GM21360 (cell line): Measurements from ENCODE around the gene LCN1.
"Not testable (repeated sequence)": the region's sequence is repeated elsewhere in the genome, so short reads cannot be mapped to it uniquely, and the experiment has no call there.

Experiments used
- ATAC-seq: cut with Tn5 transposase; IDR thresholded peaks from one replicate; pipeline ENCODE4 v1.9.1; 2021; ENCODE audit warnings: mild to moderate bottlenecking, moderate library complexity; ENCODE audit not compliant: unreplicated experiment

Gene LCN1

GRCh38 chr9:135522137-135522877 lies 1.1 kb downstream of the LCN1 start:
- no peak for ATAC-seq

DNA sequence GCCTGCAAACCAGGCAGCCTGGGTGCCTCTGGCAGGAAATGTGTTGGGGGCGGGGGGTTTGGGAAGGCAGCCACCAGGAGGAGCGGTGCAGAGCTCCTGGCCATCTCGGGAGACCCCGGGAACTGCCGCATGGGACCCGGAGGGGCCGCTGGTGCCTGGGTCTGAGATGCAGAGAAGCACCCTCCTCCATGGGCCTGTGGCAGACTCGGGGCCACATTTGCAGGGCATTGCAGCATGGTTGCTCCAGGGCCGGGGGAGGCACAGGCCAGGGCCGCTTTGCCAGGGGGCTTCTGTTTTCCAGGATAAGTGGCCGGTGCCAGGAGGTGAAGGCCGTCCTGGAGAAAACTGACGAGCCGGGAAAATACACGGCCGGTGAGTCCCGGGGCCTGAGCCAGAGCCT lies 1.7 kb downstream of the LCN1 start:
- no peak for ATAC-seq

GRCh38 chr9:135523521-135524129 lies 2.4 kb downstream of the LCN1 start:
- ATAC-seq, result no peak

DNA sequence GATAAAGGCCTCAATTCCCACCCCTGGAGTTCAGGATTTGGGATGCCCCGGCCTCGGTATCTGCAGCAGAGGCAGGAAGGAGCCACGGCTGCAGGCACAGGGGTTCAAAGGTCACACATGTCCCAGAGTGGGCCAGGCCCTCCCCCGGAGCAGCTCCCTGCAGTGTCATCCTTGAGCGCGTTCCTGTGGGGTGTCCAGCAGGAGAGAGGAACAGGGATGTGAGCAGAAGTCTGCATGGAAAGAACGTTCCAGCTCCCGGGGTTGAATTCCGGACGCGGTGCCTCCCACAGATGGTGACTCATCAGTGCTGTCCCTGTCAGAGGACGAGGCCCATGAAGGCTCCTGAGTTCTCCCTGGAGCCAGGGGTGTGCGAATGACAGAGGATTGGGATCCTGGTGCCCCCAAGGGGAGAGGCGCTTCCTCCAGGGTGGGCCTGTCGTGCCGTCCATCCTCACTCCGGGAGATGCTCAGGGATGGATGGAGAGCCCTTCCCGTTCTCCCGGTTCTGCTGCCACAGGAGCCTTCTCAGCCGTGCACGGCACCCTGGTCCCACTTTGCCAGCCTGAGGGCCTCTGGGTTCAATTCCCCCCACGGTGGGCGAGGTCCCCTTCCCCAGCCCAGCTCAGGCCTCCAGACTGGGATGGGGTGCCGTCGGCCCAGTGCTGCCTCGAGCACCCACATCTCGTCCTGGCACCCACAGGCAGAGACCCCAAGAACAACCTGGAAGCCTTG lies 3.1 kb downstream of the LCN1 start:
- ATAC-seq, result no peak

- no peak for ATAC-seq
These were observed 4.2 kb downstream of the LCN1 start for GRCh38 chr9:135525241-135526088.

DNA sequence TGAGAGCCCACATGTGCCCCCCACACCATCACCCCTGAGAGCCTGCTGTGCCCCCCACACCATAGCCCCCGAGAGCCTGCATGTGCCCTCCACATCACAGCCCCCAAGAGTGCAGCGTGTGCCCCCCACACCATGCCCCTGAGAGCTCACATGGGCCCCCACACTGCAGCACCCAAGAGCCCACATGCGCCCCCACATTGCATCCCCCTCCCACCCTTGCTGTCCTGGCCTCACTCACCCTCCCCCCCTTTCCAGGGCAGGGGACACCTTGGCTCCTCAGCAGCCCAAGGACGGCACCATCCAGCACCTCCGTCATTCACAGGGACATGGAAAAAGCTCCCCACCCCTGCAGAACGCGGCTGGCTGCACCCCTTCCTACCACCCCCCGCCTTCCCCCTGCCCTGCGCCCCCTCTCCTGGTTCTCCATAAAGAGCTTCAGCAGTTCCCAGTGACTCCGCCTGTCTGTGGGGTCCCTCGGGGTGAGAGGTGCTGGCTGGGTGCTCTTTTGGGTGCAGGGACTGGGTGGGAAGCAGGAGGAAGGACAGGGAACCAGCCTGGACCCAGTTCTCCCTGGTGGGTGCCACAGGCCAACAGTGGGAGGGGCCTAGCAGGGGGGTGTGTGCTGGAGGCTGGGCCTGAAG lies 5.0 kb downstream of the LCN1 start:
- ATAC-seq, result no peak

- no peak for ATAC-seq
These were observed 5.7 kb downstream of the LCN1 start for GRCh38 chr9:135526730-135527571.

DNA sequence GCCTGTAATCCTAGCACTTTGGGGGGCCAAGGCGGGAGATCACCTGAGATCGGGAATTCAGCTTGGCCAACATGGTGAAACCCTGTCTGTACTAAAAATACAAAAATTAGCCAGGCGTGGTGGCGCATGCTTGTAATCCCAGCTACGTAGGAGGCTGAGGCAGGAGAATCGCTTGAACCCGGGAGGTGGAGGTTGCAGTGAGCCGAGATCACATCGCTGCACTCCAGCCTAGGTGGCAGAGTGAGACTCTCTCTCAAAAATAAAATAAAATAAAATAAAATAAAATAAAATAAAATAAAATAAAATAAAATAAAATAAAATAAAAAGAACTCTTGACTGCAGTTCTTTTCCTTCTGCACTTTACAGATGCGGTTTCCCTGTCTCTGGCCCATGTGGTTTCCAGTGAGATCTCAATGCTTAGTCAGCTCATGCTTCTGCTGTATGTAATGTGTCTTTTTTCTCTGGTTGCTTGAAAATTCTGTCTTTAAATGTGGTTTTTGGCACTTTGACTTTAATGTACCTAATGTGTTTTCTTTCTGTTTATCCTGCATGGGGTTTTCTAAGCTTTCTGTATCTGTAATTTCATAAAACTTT lies 7.7 kb downstream of the LCN1 start:
- ATAC-seq, result not testable (repeated sequence)

DNA sequence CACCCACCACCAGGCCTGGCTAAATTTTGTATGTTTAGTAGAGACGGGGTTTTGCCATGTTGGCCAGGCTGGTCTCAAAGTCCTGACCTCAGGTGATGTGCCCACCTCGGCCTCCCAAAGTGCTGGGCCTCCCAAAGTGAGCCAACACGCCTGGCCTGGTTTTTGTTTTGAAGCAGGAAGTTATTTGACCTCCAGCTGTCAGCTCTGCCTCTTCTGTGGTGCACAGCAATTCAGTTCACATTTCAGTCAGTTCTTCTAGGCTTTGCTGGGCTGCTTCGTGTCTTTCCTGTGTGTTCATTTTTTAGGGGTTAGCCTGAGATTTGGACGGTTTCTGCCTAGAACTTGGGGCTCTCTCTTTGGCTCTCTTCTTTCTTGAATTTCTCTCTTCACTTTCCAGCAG lies 8.9 kb downstream of the LCN1 start:
- no peak for ATAC-seq

DNA sequence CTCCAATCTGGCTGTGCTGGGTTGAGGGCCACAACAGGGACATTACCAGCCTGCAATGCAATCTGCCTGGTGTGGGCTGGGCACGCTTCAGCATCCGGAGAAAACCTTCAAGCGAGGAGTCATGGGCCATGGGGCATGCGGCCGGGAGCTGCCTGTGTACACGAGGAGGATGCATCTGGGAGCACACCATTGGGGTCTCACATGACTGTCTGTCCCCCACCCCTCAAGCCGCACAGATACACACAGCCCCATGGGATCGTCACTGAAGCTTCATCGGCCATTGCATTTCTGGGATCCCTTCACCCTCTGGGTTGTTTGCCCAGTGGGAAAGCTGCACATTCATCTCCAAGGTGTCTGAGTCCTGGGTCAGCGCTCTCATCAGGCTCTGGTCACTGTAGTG lies 9.9 kb downstream of the LCN1 start:
- ATAC-seq, result no peak

- ATAC-seq, result no peak
These were observed 11.9 kb downstream of the LCN1 start for GRCh38 chr9:135533113-135533512.

DNA sequence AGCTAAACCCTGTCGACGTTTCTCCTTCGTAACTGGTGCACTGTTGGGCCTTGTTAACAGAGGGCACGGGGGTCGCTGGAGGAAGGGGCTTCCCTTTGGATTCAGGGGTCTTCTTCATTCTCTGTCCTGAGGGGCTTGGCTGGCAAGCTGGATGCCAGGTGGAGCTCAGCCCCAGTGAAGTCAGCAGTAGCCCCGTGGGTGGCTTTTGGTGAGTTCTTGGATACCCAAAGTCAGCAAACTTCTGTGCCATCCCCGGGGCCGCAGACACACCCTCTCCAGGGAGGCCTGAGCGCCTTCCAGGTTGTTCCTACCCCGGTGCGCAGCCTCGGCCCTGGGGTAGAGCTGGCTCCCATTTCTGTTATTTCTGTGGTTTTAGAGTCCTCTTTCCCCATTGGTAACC lies 12.4 kb downstream of the LCN1 start:
- ATAC-seq, result no peak

DNA sequence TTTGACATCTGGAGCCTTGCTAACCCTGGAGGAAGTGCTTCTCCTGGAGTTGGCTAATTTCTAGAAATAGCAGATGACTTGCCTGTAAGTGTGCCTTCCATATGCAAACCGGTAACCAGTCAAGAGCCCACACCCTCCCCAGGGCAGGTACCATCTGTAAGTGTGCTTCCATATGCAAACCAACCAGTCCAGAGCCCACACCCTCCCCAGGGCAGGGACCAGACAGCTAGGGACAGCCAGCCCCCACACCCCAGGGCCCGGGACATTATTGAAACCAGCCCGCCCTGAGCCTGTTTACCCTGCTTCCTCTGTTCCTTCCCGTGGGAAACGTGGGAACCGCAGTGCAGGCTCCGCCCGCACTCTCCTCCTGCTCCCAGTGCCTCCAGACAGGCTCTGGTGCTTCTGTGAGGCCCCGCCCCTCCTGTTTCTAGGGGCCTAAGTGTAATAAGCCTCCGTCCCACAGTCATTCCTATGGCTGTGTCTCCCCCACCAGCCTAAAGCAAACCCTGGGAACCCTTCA lies 13.0 kb downstream of the LCN1 start:
- not testable (repeated sequence) for ATAC-seq

DNA sequence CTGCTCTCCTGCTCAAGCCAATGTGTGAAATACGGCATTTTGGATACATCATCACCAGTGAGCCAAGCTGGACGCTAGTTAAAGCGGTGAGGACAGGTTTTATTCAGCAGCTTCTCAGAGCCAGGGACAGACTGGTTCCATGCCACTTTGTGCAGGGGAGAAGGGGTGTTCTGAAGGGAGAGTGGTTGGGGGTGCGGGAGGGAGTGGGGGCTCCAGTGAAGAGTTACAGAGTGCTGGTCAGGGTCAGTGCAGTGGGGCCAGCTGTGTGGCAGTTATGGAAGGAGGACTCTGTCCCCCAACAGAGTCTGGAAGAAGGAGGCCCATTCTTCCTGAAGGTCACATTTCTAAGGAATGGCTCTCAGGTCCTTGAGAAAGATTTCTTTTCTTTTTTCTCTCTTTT lies 13.6 kb downstream of the LCN1 start:
- not testable (repeated sequence) for ATAC-seq

DNA sequence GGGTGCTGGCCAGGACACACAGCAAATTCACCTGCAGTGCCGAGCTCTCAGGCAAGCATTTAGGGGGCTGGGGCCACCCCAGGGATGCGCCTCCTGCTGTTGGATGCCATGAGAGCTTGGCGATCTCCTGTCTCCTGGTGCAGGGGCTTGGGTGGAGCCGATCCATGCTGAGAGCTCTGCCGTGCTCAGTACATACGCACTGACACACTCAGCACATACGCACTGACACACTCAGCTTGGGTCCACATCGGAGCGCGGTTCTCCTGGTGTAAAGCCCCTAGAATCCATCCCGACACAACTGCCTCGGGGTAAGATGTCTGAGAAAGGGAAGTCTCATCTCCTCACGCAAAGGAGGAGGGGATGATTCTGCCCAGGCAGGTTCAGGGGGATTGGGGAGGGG lies 14.4 kb downstream of the LCN1 start:
- ATAC-seq, result not testable (repeated sequence)

- ATAC-seq, result no peak
These were observed 15.0 kb downstream of the LCN1 start for GRCh38 chr9:135536216-135536615.

GRCh38 chr9:135543262-135543894 lies 22.1 kb downstream of the LCN1 start:
- ATAC-seq, result not testable (repeated sequence)

DNA sequence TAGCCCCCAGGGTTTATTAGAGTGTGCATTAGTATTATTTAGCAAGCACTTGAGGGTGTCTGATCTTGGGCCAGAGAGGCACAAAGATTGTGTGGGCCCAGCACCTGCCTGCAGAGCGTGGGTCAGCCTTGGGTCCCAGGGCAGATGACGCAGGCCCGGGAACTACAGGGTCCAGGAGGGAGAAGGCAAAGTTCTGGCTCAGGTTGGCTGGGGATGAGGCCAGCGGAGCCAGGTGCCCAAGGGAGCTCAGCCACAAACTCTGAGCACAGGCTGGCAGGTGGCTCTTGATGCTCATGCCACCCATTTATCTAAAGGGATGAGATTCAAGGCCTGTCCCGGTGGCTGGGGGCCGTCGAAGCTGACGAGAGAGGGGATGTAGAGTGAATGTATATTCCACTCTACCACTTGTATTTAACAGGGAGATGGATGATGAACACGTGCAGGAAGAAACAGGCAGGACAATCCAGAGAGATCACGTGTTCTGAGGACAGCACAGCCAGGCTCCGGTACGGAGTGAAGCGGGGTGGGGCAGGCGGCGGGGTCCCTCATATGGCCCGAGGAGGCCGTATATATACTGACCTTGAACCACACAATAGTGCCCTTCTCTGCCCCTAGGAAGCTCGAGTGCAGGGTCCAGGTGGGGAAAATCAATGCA lies 23.9 kb downstream of the LCN1 start:
- ATAC-seq, result no peak
